Loucy (cell line): ENCODE data around the gene TTK.

ENCODE experiments used
- CTCF ChIP-seq: fragments of 200-600 bp; sonication (generic); conservative IDR thresholded peaks from 2 replicates; pipeline ENCODE4 v1.5.1; 2014; ENCODE audit warnings: mild to moderate bottlenecking, antibody characterized with exemption, low read length
- EZH2phosphoT487 ChIP-seq: fragments of 200-600 bp; IDR thresholded peaks from 2 replicates; pipeline ENCODE4 v1.6.1; 2018; ENCODE audit warnings: antibody characterized with exemption, mild to moderate bottlenecking, moderate library complexity, borderline replicate concordance

GRCh38 chr6:80010288-80010687 is 5.8 kb downstream of the TTK start:
- TF ChIP-seq CTCF = peak; percentile 57
- no peak for TF ChIP-seq EZH2phosphoT487
